ENCODE measurements around the gene SH2B2. TPM values are rescaled to one million over a fixed set of nuclear protein-coding genes. Genes with fewer than 3 reads are reported as not detected.

The SH2B2 gene
- total RNA-seq, 5 donors from 2014 or later (not counting 1 experiment from before 2014, with no cell fraction given), result 0.90 to 5.0 (median 2.5) TPM

GRCh38 chr7:102310414-102310815 lies 23.7 kb downstream of the SH2B2 start:
- Histone ChIP-seq H3K27me3 (replicated peaks in 1 of 2; ENCODE audit: control insufficient read depth in 2 of 2, extremely low read depth in 1 of 2, insufficient read depth in 2 of 2, low read length in 1 of 2) (peaks cover 0 to 7% of the 10 kb centered on the region in 2 experiments), H3K4me3 (ENCODE audit: control insufficient read depth in 1 of 2, extremely low read depth in 1 of 2, low read length in 1 of 2) (no peak overlapping the region), H3K9me3 (no peaks in the 10 kb centered on the region), H3K4me1 (ENCODE audit: control insufficient read depth in 1 of 2, extremely low read depth in 1 of 2, insufficient read depth in 2 of 2, low read length in 2 of 2) (peaks cover 0 to 21% of the 10 kb centered on the region in 2 experiments), H3K36me3 (ENCODE audit: control insufficient read depth in 2 of 2, extremely low read depth in 1 of 2, insufficient read depth in 1 of 2, low read length in 1 of 2) (no peaks in the 10 kb centered on the region), H3K27ac (ENCODE audit: low read length) (no peak overlapping the region)
- Mint-ChIP-seq H3K4me3 (no peak overlapping the region), H3K9me3 (no peaks in the 10 kb centered on the region), H3K36me3 (peaks cover 3% of the 10 kb centered on the region), H3K27ac (no peak overlapping the region), H3K27me3 (no peaks in the 10 kb centered on the region), H3K4me1 (peaks cover 0 to 13% (median 2%) of the 10 kb centered on the region in 3 donors)
- CTCF ChIA-PET, result no interaction called here
- 94% methylated on average over 6 of the region's 9 CpGs for WGBS (ENCODE audit: insufficient coverage)
- POLR2A ChIA-PET, result no interaction called here
- no peak for ATAC-seq (replicated peaks in 1 of 4)
- no peak for DNase-seq

- Histone ChIP-seq H3K27me3 (replicated peaks in 1 of 2; ENCODE audit: control insufficient read depth in 2 of 2, extremely low read depth in 1 of 2, insufficient read depth in 2 of 2, low read length in 1 of 2) (peaks cover 0 to 4% of the 10 kb centered on the region in 2 experiments), H3K4me1 (ENCODE audit: control insufficient read depth in 1 of 2, extremely low read depth in 1 of 2, insufficient read depth in 2 of 2, low read length in 2 of 2) (peaks cover 0 to 3% of the 10 kb centered on the region in 2 experiments), H3K9me3 (no peaks in the 10 kb centered on the region), H3K36me3 (ENCODE audit: control insufficient read depth in 2 of 2, extremely low read depth in 1 of 2, insufficient read depth in 1 of 2, low read length in 1 of 2) (no peaks in the 10 kb centered on the region), H3K27ac (ENCODE audit: low read length) (no peak overlapping the region), H3K4me3 (ENCODE audit: control insufficient read depth in 1 of 2, extremely low read depth in 1 of 2, low read length in 1 of 2) (no peak overlapping the region)
- Mint-ChIP-seq H3K9me3 (no peaks in the 10 kb centered on the region), H3K4me1 (peaks cover 0 to 2% (median under 1%) of the 10 kb centered on the region in 3 donors), H3K36me3 (peaks cover 3% of the 10 kb centered on the region), H3K4me3 (no peak overlapping the region), H3K27me3 (no peaks in the 10 kb centered on the region), H3K27ac (no peak overlapping the region)
- no peak for DNase-seq
- CTCF ChIA-PET, result no interaction called here
- POLR2A ChIA-PET, result interaction anchor here in 1 of 2 donors (0.7 kb wide), 1 partner anchor 57 kb away, joined by 8 read pairs; no protein-coding TSS in a partner anchor
- 86% methylated on average over 1 of the region's 2 CpGs for WGBS (ENCODE audit: insufficient coverage)
- no peak for ATAC-seq (replicated peaks in 1 of 4)
Observed at GRCh38 chr7:102312317-102312716, 25.6 kb downstream of the SH2B2 start.

GRCh38 chr7:102313997-102314780 lies 27.5 kb downstream of the SH2B2 start:
- ATAC-seq (replicated peaks in 1 of 4) (no peak), DNase-seq (no peak)
- peaks cover 0 to 4% of the 10 kb centered on the region in 2 experiments for H3K27me3 ChIP-seq (replicated peaks in 1 of 2; ENCODE audit: control insufficient read depth in 2 of 2, extremely low read depth in 1 of 2, insufficient read depth in 2 of 2, low read length in 1 of 2)
- no peaks in the 10 kb centered on the region for H3K36me3 ChIP-seq (ENCODE audit: control insufficient read depth in 2 of 2, extremely low read depth in 1 of 2, insufficient read depth in 1 of 2, low read length in 1 of 2)
- H3K4me1 ChIP-seq (ENCODE audit: control insufficient read depth in 1 of 2, extremely low read depth in 1 of 2, insufficient read depth in 2 of 2, low read length in 2 of 2), result no peaks in the 10 kb centered on the region
- Mint-ChIP-seq H3K9me3 (no peaks in the 10 kb centered on the region), H3K27ac (no peak overlapping the region), H3K4me1 (no peaks in the 10 kb centered on the region), H3K4me3 (no peak overlapping the region), H3K27me3 (no peaks in the 10 kb centered on the region), H3K36me3 (peaks cover 3% of the 10 kb centered on the region)
- H3K27ac ChIP-seq (ENCODE audit: low read length), result no peak overlapping the region
- ChIA-PET CTCF (no interaction called here), POLR2A (interaction anchor here in 1 of 2 donors (0.5 kb wide), 1 partner anchor 14 kb away, joined by 4 read pairs; no protein-coding TSS in a partner anchor)
- no peaks in the 10 kb centered on the region for H3K9me3 ChIP-seq
- 90% methylated on average over 15 of the region's 22 CpGs for WGBS (ENCODE audit: insufficient coverage)
- no peak overlapping the region for H3K4me3 ChIP-seq (ENCODE audit: control insufficient read depth in 1 of 2, extremely low read depth in 1 of 2, low read length in 1 of 2)

- H3K27ac ChIP-seq (ENCODE audit: low read length), result no peak overlapping the region
- no peak overlapping the region for H3K4me3 ChIP-seq (ENCODE audit: control insufficient read depth in 1 of 2, extremely low read depth in 1 of 2, low read length in 1 of 2)
- ChIA-PET POLR2A (no interaction called here), CTCF (no interaction called here)
- Mint-ChIP-seq H3K36me3 (no peaks in the 10 kb centered on the region), H3K4me1 (peaks cover 0 to 2% (median 0%) of the 10 kb centered on the region in 3 donors), H3K27ac (no peak overlapping the region), H3K27me3 (peaks cover 0 to 4% of the 10 kb centered on the region in 2 donors), H3K4me3 (no peak overlapping the region), H3K9me3 (no peaks in the 10 kb centered on the region)
- H3K36me3 ChIP-seq (ENCODE audit: control insufficient read depth in 2 of 2, extremely low read depth in 1 of 2, insufficient read depth in 1 of 2, low read length in 1 of 2), result no peaks in the 10 kb centered on the region
- WGBS (ENCODE audit: insufficient coverage), result 84% methylated on average over 18 of the region's 24 CpGs
- no peak for ATAC-seq (replicated peaks in 1 of 4)
- no peaks in the 10 kb centered on the region for H3K9me3 ChIP-seq
- peaks cover 0 to 14% of the 10 kb centered on the region in 2 experiments for H3K27me3 ChIP-seq (replicated peaks in 1 of 2; ENCODE audit: control insufficient read depth in 2 of 2, extremely low read depth in 1 of 2, insufficient read depth in 2 of 2, low read length in 1 of 2)
- H3K4me1 ChIP-seq (ENCODE audit: control insufficient read depth in 1 of 2, extremely low read depth in 1 of 2, insufficient read depth in 2 of 2, low read length in 2 of 2), result no peaks in the 10 kb centered on the region
- no peak for DNase-seq
Observed at GRCh38 chr7:102317231-102318059, 30.8 kb downstream of the SH2B2 start.

GRCh38 chr7:102318482-102318971 lies 31.9 kb downstream of the SH2B2 start:
- Histone ChIP-seq H3K9me3 (no peaks in the 10 kb centered on the region), H3K4me3 (ENCODE audit: control insufficient read depth in 1 of 2, extremely low read depth in 1 of 2, low read length in 1 of 2) (no peak overlapping the region), H3K4me1 (ENCODE audit: control insufficient read depth in 1 of 2, extremely low read depth in 1 of 2, insufficient read depth in 2 of 2, low read length in 2 of 2) (no peaks in the 10 kb centered on the region), H3K36me3 (ENCODE audit: control insufficient read depth in 2 of 2, extremely low read depth in 1 of 2, insufficient read depth in 1 of 2, low read length in 1 of 2) (no peaks in the 10 kb centered on the region), H3K27ac (ENCODE audit: low read length) (no peak overlapping the region), H3K27me3 (replicated peaks in 1 of 2; ENCODE audit: control insufficient read depth in 2 of 2, extremely low read depth in 1 of 2, insufficient read depth in 2 of 2, low read length in 1 of 2) (peaks cover 0 to 18% of the 10 kb centered on the region in 2 experiments)
- Mint-ChIP-seq H3K4me3 (no peak overlapping the region), H3K9me3 (no peaks in the 10 kb centered on the region), H3K27ac (no peak overlapping the region), H3K4me1 (peaks cover 0 to 2% (median 0%) of the 10 kb centered on the region in 3 donors), H3K27me3 (peaks cover 0 to 10% of the 10 kb centered on the region in 2 donors), H3K36me3 (no peaks in the 10 kb centered on the region)
- ChIA-PET POLR2A (no interaction called here), CTCF (no interaction called here)
- ATAC-seq (replicated peaks in 1 of 4) (no peak), DNase-seq (no peak)
- 90% methylated on average over 7 of the region's 7 CpGs for WGBS (ENCODE audit: insufficient coverage)

GRCh38 chr7:102319671-102320070 lies 33.0 kb downstream of the SH2B2 start:
- H3K4me1 ChIP-seq (ENCODE audit: control insufficient read depth in 1 of 2, extremely low read depth in 1 of 2, insufficient read depth in 2 of 2, low read length in 2 of 2), result no peaks in the 10 kb centered on the region
- peaks cover 0 to 18% of the 10 kb centered on the region in 2 experiments for H3K27me3 ChIP-seq (replicated peaks in 1 of 2; ENCODE audit: control insufficient read depth in 2 of 2, extremely low read depth in 1 of 2, insufficient read depth in 2 of 2, low read length in 1 of 2)
- no peaks in the 10 kb centered on the region for H3K36me3 ChIP-seq (ENCODE audit: control insufficient read depth in 2 of 2, extremely low read depth in 1 of 2, insufficient read depth in 1 of 2, low read length in 1 of 2)
- H3K9me3 Mint-ChIP-seq, result no peaks in the 10 kb centered on the region
- WGBS (ENCODE audit: insufficient coverage), result 100% methylated on average over 3 of the region's 3 CpGs
- CTCF ChIA-PET, result no interaction called here
- no peaks in the 10 kb centered on the region for H3K36me3 Mint-ChIP-seq
- no peak overlapping the region for H3K27ac Mint-ChIP-seq
- peaks cover 0 to 10% of the 10 kb centered on the region in 2 donors for H3K27me3 Mint-ChIP-seq
- DNase-seq, result no peak
- H3K9me3 ChIP-seq, result no peaks in the 10 kb centered on the region
- no peak overlapping the region for H3K4me3 Mint-ChIP-seq
- H3K4me1 Mint-ChIP-seq, result peaks cover 0 to 2% (median 0%) of the 10 kb centered on the region in 3 donors
- no peak overlapping the region for H3K4me3 ChIP-seq (ENCODE audit: control insufficient read depth in 1 of 2, extremely low read depth in 1 of 2, low read length in 1 of 2)
- ATAC-seq (replicated peaks in 1 of 4), result no peak
- POLR2A ChIA-PET, result no interaction called here
- no peak overlapping the region for H3K27ac ChIP-seq (ENCODE audit: low read length)

Data from T-cell (primary cell).